ENCODE data around the gene PTPRS. TPM values are rescaled to one million over a fixed set of nuclear protein-coding genes. Genes with fewer than 3 reads are reported as not detected.

PTPRS gene
- polyA plus RNA-seq, 3 donors, result 0.03 TPM; not detected in 2

- H3K9ac ChIP-seq (ENCODE audit: insufficient read depth, low read length, poor library complexity, severe bottlenecking), result no peak overlapping the region
- no peak for DNase-seq
- intact Hi-C loops (cut with micrococcal nuclease), result no loop called here
- peaks cover 5 to 30% (median 27%) of the 10 kb centered on the region in 3 donors for H3K27me3 Mint-ChIP-seq (ENCODE audit: low read depth in 3 of 3)
- H3K36me3 Mint-ChIP-seq, result no peaks in the 10 kb centered on the region
- H3K9me3 Mint-ChIP-seq, result peaks cover 0 to 8% (median 0%) of the 10 kb centered on the region in 7 donors
- no peak overlapping the region for H2AFZ ChIP-seq (ENCODE audit: insufficient read depth, low read depth, low read length, poor library complexity, severe bottlenecking)
- H3K4me3 ChIP-seq (replicated peaks in 1 of 3; ENCODE audit: low read depth in 2 of 3, low read length in 3 of 3), result no peak overlapping the region
- no peaks in the 10 kb centered on the region for H3K4me1 ChIP-seq (ENCODE audit: control insufficient read depth in 1 of 2, insufficient read depth in 2 of 2, low read length in 2 of 2)
- no peaks in the 10 kb centered on the region for H3K79me2 ChIP-seq (ENCODE audit: insufficient read depth, low read length)
- H3K27ac ChIP-seq (ENCODE audit: low read depth in 1 of 2, low read length in 2 of 2), result no peak overlapping the region
- no peaks in the 10 kb centered on the region for H3K36me3 ChIP-seq (replicated peaks in 1 of 2; ENCODE audit: control insufficient read depth in 1 of 2, insufficient read depth in 2 of 2, low read length in 2 of 2)
- no peak overlapping the region for H3K27ac Mint-ChIP-seq
- peak overlapping the region in 1 of 2 donors; percentile 9 for H3K4me3 Mint-ChIP-seq
- 6% methylated on average over 15 of the region's 17 CpGs for WGBS (ENCODE audit: insufficient coverage)
- H3K27me3 ChIP-seq (ENCODE audit: control insufficient read depth in 2 of 2, insufficient read depth in 2 of 2, low read length in 2 of 2), result peaks cover 0 to 6% of the 10 kb centered on the region in 2 donors
- H3K4me2 ChIP-seq (replicated peaks; ENCODE audit: extremely low read depth, low read length, poor library complexity, severe bottlenecking), result no peak overlapping the region
- no peak for TF ChIP-seq CTCF (IDR thresholded peaks at IDR 0.05)
- H3K9me3 ChIP-seq (replicated peaks in 1 of 2; ENCODE audit: control insufficient read depth in 1 of 2, insufficient read depth in 1 of 2, low read length in 2 of 2), result no peaks in the 10 kb centered on the region
- no peaks in the 10 kb centered on the region for H4K20me1 ChIP-seq (ENCODE audit: insufficient read depth, low read length)
- H3K4me1 Mint-ChIP-seq, result no peaks in the 10 kb centered on the region
Measured at GRCh38 chr19:5313307-5313706, 27.3 kb downstream of the PTPRS start.

- no peak overlapping the region for H2AFZ ChIP-seq (ENCODE audit: insufficient read depth, low read depth, low read length, poor library complexity, severe bottlenecking)
- no peak for TF ChIP-seq CTCF (IDR thresholded peaks at IDR 0.05)
- H3K9ac ChIP-seq (ENCODE audit: insufficient read depth, low read length, poor library complexity, severe bottlenecking), result no peak overlapping the region
- no peaks in the 10 kb centered on the region for H3K9me3 ChIP-seq (replicated peaks in 1 of 2; ENCODE audit: control insufficient read depth in 1 of 2, insufficient read depth in 1 of 2, low read length in 2 of 2)
- no peak overlapping the region for H3K27ac ChIP-seq (ENCODE audit: low read depth in 1 of 2, low read length in 2 of 2)
- H3K4me2 ChIP-seq (replicated peaks; ENCODE audit: extremely low read depth, low read length, poor library complexity, severe bottlenecking), result no peak overlapping the region
- H3K4me3 ChIP-seq (replicated peaks in 1 of 3; ENCODE audit: low read depth in 2 of 3, low read length in 3 of 3), result no peak overlapping the region
- H3K79me2 ChIP-seq (ENCODE audit: insufficient read depth, low read length), result no peaks in the 10 kb centered on the region
- H3K36me3 Mint-ChIP-seq, result no peaks in the 10 kb centered on the region
- H3K4me1 ChIP-seq (ENCODE audit: control insufficient read depth in 1 of 2, insufficient read depth in 2 of 2, low read length in 2 of 2), result no peaks in the 10 kb centered on the region
- DNase-seq, result no peak
- no peaks in the 10 kb centered on the region for H3K4me1 Mint-ChIP-seq
- intact Hi-C loops (cut with micrococcal nuclease), result no loop called here
- no peaks in the 10 kb centered on the region for H3K36me3 ChIP-seq (replicated peaks in 1 of 2; ENCODE audit: control insufficient read depth in 1 of 2, insufficient read depth in 2 of 2, low read length in 2 of 2)
- no peaks in the 10 kb centered on the region for H4K20me1 ChIP-seq (ENCODE audit: insufficient read depth, low read length)
- H3K27ac Mint-ChIP-seq, result no peak overlapping the region
- 92% methylated on average over 4 of the region's 8 CpGs for WGBS (ENCODE audit: insufficient coverage)
- H3K4me3 Mint-ChIP-seq, result no peak overlapping the region
- H3K27me3 Mint-ChIP-seq (ENCODE audit: low read depth in 3 of 3), result peaks cover 5 to 29% (median 27%) of the 10 kb centered on the region in 3 donors
- H3K9me3 Mint-ChIP-seq, result peaks cover 0 to 8% (median 1%) of the 10 kb centered on the region in 7 donors
- H3K27me3 ChIP-seq (ENCODE audit: control insufficient read depth in 2 of 2, insufficient read depth in 2 of 2, low read length in 2 of 2), result peaks cover 0 to 6% of the 10 kb centered on the region in 2 donors
Measured at GRCh38 chr19:5312058-5312457, 28.6 kb downstream of the PTPRS start.
